Natural killer cell (primary cell): Measurements from ENCODE around the gene HOXA9. TPM values are rescaled to one million over a fixed set of nuclear protein-coding genes. Genes with fewer than 3 reads are reported as not detected.

Experiments
- ATAC-seq, 3 donors: fragments of 150-1000 bp in 2 of 3; fragments of 200-7000 bp in 1 of 3; cut with Tn5 transposase; 1 replicate in 1 of 3; 2 replicates in 2 of 3; pipeline ENCODE4 v1.10.0; 2021; ENCODE audit warnings: mild to moderate bottlenecking in 2 of 3, moderate library complexity in 2 of 3
- DNase-seq, 2 donors: peaks; one replicate each; pipeline versions ENCODE4 v3.0.0 to v3.0.0-alpha.2; 2013 to 2021; ENCODE audit warnings: mixed read lengths in 1 of 2
- H3K27ac ChIP-seq: one replicate; pipeline ENCODE4 v1.5.1; 2013; ENCODE audit warnings: mild to moderate bottlenecking, low read length
- H3K27me3 ChIP-seq: one replicate; pipeline ENCODE4 v1.6.1; 2013; ENCODE audit warnings: low read length; ENCODE audit not compliant: control insufficient read depth, insufficient read depth
- H3K36me3 ChIP-seq: one replicate; pipeline ENCODE4 v1.6.1; 2013; ENCODE audit warnings: low read length; ENCODE audit not compliant: control insufficient read depth, insufficient read depth
- H3K4me1 ChIP-seq: one replicate; pipeline ENCODE4 v1.6.1; 2013; ENCODE audit warnings: low read length; ENCODE audit not compliant: control insufficient read depth, insufficient read depth
- H3K4me3 ChIP-seq: one replicate; pipeline ENCODE4 v1.5.1; 2013; ENCODE audit warnings: low read length
- H3K9me3 ChIP-seq: one replicate; pipeline ENCODE4 v1.6.1; 2013; ENCODE audit warnings: low read length; ENCODE audit not compliant: control insufficient read depth, insufficient read depth
- H3K27ac Mint-ChIP-seq, 2 donors: one replicate each; pipeline ENCODE4 v1.8.0; 2022; ENCODE audit warnings: mild to moderate bottlenecking in 2 of 2, mixed read lengths in 2 of 2, moderate library complexity in 1 of 2
- H3K27me3 Mint-ChIP-seq, 2 donors: one replicate each; pipeline ENCODE4 v1.8.0; 2022; ENCODE audit warnings: low read depth in 2 of 2, mixed read lengths in 2 of 2
- H3K36me3 Mint-ChIP-seq: one replicate; pipeline ENCODE4 v1.8.0; 2022; ENCODE audit warnings: mixed read lengths
- H3K4me1 Mint-ChIP-seq, 2 donors: one replicate each; pipeline ENCODE4 v1.8.0; 2022; ENCODE audit warnings: mixed read lengths in 2 of 2
- H3K4me3 Mint-ChIP-seq: one replicate; pipeline ENCODE4 v1.8.0; 2022; ENCODE audit warnings: mild to moderate bottlenecking, moderate library complexity, mixed read lengths
- H3K9me3 Mint-ChIP-seq, 2 donors: one replicate each; pipeline ENCODE4 v1.8.0; 2022; ENCODE audit warnings: mixed read lengths in 2 of 2
- CTCF ChIP-seq: fragments of 200-600 bp; IDR thresholded peaks from one replicate; pipeline ENCODE4 v1.8.0; 2022; ENCODE audit warnings: antibody characterized with exemption
- WGBS: methylation state at CpG from one replicate; pipeline ENCODE4 v1.1.7; 2013; ENCODE audit warnings: missing lambda C conversion rate; ENCODE audit not compliant: insufficient coverage; 5-methylcytosine and 5-hydroxymethylcytosine counted together
- intact Hi-C: fragments of 100-400 bp; cut with micrococcal nuclease; formaldehyde crosslinking; loops from one replicate; pipeline ENCODE4 v1.14.2; 2022
- total RNA-seq, 4 donors: library from RNA; stranded (reverse); fragments of 120-200 nt in 1 of 4; gene quantifications; one replicate each; pipeline versions ENCODE4 v1.2.3 to v1.2.4, GENCODE V29; 2013 to 2022

HOXA9 gene
- total RNA-seq, 3 donors from 2014 or later (not counting 1 experiment from before 2014, with no cell fraction given): 0.39 to 4.6 (median 0.42) TPM

- Histone ChIP-seq H3K27me3 (peaks cover 83% of the 10 kb centered on the region), H3K9me3 (no peaks in the 10 kb centered on the region), H3K4me3 (no peak overlapping the region), H3K36me3 (no peaks in the 10 kb centered on the region), H3K27ac (no peak overlapping the region), H3K4me1 (peaks cover 73% of the 10 kb centered on the region)
- DNase-seq (no peak), ATAC-seq (no peak)
- intact Hi-C loops: loop anchor here (5.0 kb wide), 2 partner anchors 34 to 56 kb away; partner anchors contain the start of genes HOXA1 and HOXA11
- TF ChIP-seq CTCF: no peak
- no peak overlapping the region for H3K27ac Mint-ChIP-seq
- H3K9me3 Mint-ChIP-seq: no peaks in the 10 kb centered on the region
- peaks cover 70 to 78% of the 10 kb centered on the region in 2 donors for H3K27me3 Mint-ChIP-seq
- no peaks in the 10 kb centered on the region for H3K36me3 Mint-ChIP-seq
- H3K4me1 Mint-ChIP-seq: peaks cover 40 to 55% of the 10 kb centered on the region in 2 donors
- no peak overlapping the region for H3K4me3 Mint-ChIP-seq
- WGBS: 96% methylated on average over 3 of the region's 3 CpGs
Observed at GRCh38 chr7:27153526-27153925, 11.8 kb downstream of the HOXA9 start.

GRCh38 chr7:27152816-27153442 lies 12.4 kb downstream of the HOXA9 start:
- Mint-ChIP-seq H3K27ac (peak overlapping the region in 1 of 2 donors; percentile 64), H3K4me1 (peaks cover 40 to 52% of the 10 kb centered on the region in 2 donors), H3K36me3 (no peaks in the 10 kb centered on the region), H3K4me3 (peak overlapping the region; percentile 17), H3K9me3 (no peaks in the 10 kb centered on the region), H3K27me3 (peaks cover 70 to 72% of the 10 kb centered on the region in 2 donors)
- no peak for DNase-seq
- intact Hi-C loops: loop anchor here (5.0 kb wide), 2 partner anchors 34 to 56 kb away; partner anchors contain the start of genes HOXA1 and HOXA11
- Histone ChIP-seq H3K4me3 (no peak overlapping the region), H3K9me3 (no peaks in the 10 kb centered on the region), H3K27ac (no peak overlapping the region), H3K36me3 (no peaks in the 10 kb centered on the region), H3K4me1 (peaks cover 73% of the 10 kb centered on the region), H3K27me3 (peaks cover 84% of the 10 kb centered on the region)
- WGBS: 39% methylated on average over 22 of the region's 22 CpGs
- ATAC-seq: no peak
- no peak for TF ChIP-seq CTCF

- ATAC-seq: no peak
- peak in 1 of 2 donors; percentile 32 for DNase-seq
- peaks cover 67 to 68% of the 10 kb centered on the region in 2 donors for H3K27me3 Mint-ChIP-seq
- H3K27ac Mint-ChIP-seq: peak within 1 kb of the TSS; percentile 4 to 64
- 2% methylated on average over 53 of the region's 53 CpGs for WGBS
- no peak for TF ChIP-seq CTCF
- H3K4me3 Mint-ChIP-seq: peak within 1 kb of the TSS; percentile 89
- no peaks in the 10 kb centered on the region for H3K9me3 Mint-ChIP-seq
- Histone ChIP-seq H3K27ac (no peak within 1 kb of the TSS), H3K27me3 (peaks cover 82% of the 10 kb centered on the region), H3K4me1 (peaks cover 75% of the 10 kb centered on the region), H3K9me3 (no peaks in the 10 kb centered on the region), H3K36me3 (no peaks in the 10 kb centered on the region), H3K4me3 (peak within 1 kb of the TSS; percentile 29)
- H3K36me3 Mint-ChIP-seq: no peaks in the 10 kb centered on the region
- intact Hi-C loops: loop anchor here (1.0 to 5.0 kb wide), 4 partner anchors 9 to 1287 kb away; partner anchors contain the start of genes HOXA1 and HOXA11
- peaks cover 40 to 50% of the 10 kb centered on the region in 2 donors for H3K4me1 Mint-ChIP-seq
Observed at GRCh38 chr7:27151931-27152815, 13.2 kb downstream of the HOXA9 start, which contains the start of gene HOXA3. TSS of gene HOXA3 (minus strand) at chr7:27152583. CDS start at chr7:27110640, 41,943 bp downstream.
